GM12865 (cell line): ENCODE data around the gene HFM1.

Experiments
- DNase-seq: peaks from one replicate; pipeline ENCODE4 v3.0.0; 2010; ENCODE audit warnings: low read depth
- H3K4me3 ChIP-seq: 2 replicates; pipeline ENCODE4 v1.5.1; 2011; ENCODE audit warnings: mild to moderate bottlenecking, low read depth, low read length, control low read depth
- CTCF ChIP-seq: IDR thresholded peaks from 2 replicates; pipeline ENCODE4 v1.5.1; 2011; ENCODE audit warnings: low read length, control low read depth, low read depth, inconsistent platforms; ENCODE audit not compliant: insufficient read depth; ENCODE audit errors: missing control alignments

The HFM1 gene

GRCh38 chr1:91345395-91346005 lies 59.1 kb downstream of the HFM1 start:
- DNase-seq: no peak
- no peak for TF ChIP-seq CTCF
- H3K4me3 ChIP-seq: no peak overlapping the region

- no peak for TF ChIP-seq CTCF
- H3K4me3 ChIP-seq: no peak overlapping the region
- no peak for DNase-seq
Measured at GRCh38 chr1:91338501-91338900, 66.1 kb downstream of the HFM1 start.

GRCh38 chr1:91335603-91336002 lies 69.0 kb downstream of the HFM1 start:
- no peak for DNase-seq
- TF ChIP-seq CTCF: no peak

GRCh38 chr1:91334856-91335255 lies 69.8 kb downstream of the HFM1 start:
- no peak for TF ChIP-seq CTCF
- H3K4me3 ChIP-seq: no peak overlapping the region
- DNase-seq: no peak

More at GRCh38 chr1:91335603-91336002, 69.0 kb downstream of the HFM1 start:
- no peak overlapping the region for H3K4me3 ChIP-seq

GRCh38 chr1:91325456-91325855 lies 79.2 kb downstream of the HFM1 start:
- no peak overlapping the region for H3K4me3 ChIP-seq
- no peak for TF ChIP-seq CTCF

GRCh38 chr1:91314643-91315042 lies 90.0 kb downstream of the HFM1 start:
- TF ChIP-seq CTCF: no peak
- no peak overlapping the region for H3K4me3 ChIP-seq
- DNase-seq: no peak

More at GRCh38 chr1:91325456-91325855, 79.2 kb downstream of the HFM1 start:
- no peak for DNase-seq

- DNase-seq: no peak
- H3K4me3 ChIP-seq: no peak overlapping the region
- no peak for TF ChIP-seq CTCF
Measured at GRCh38 chr1:91311672-91312071, 93.0 kb downstream of the HFM1 start.
